Activated CD8-positive, alpha-beta T cell treated with anti-CD3 and anti-CD28 coated beads for 36 hours (primary cell): ENCODE data around the gene DNAJB5. TPM values are rescaled to one million over a fixed set of nuclear protein-coding genes. Genes with fewer than 3 reads are reported as not detected.

ENCODE experiments used
- ATAC-seq: fragments of 200-7000 bp; cut with Tn5 transposase; one replicate; pipeline ENCODE4 v1.10.0; 2021; ENCODE audit warnings: mild to moderate bottlenecking, moderate library complexity
- CTCF ChIA-PET: fragments of 350-600 bp; sonication (Branson Sonifier 250); formaldehyde crosslinking; loops from one replicate; lab custom pipeline; 2021; ENCODE audit warnings: antibody characterized with exemption; lab: Charles Lee
- POLR2A ChIA-PET: fragments of 350-600 bp; sonication (Branson Sonifier 250); formaldehyde crosslinking; loops from one replicate; lab custom pipeline; 2021; ENCODE audit warnings: antibody characterized with exemption; lab: Charles Lee
- DNase-seq: peaks from one replicate; pipeline ENCODE4 v3.0.0-alpha.2; 2020
- H3K27ac Mint-ChIP-seq: one replicate; pipeline ENCODE4 v1.8.0; 2021; ENCODE audit warnings: mild to moderate bottlenecking, mixed read lengths
- H3K27me3 Mint-ChIP-seq: one replicate; pipeline ENCODE4 v1.8.0; 2021; ENCODE audit warnings: mixed read lengths
- H3K36me3 Mint-ChIP-seq: one replicate; pipeline ENCODE4 v1.8.0; 2021; ENCODE audit warnings: low read depth, mixed read lengths
- H3K4me1 Mint-ChIP-seq: one replicate; pipeline ENCODE4 v1.8.0; 2021; ENCODE audit warnings: low read depth, mixed read lengths
- H3K4me3 Mint-ChIP-seq: one replicate; pipeline ENCODE4 v1.8.0; 2021; ENCODE audit warnings: mild to moderate bottlenecking, moderate library complexity, mixed read lengths
- H3K9me3 Mint-ChIP-seq: one replicate; pipeline ENCODE4 v1.8.0; 2021; ENCODE audit warnings: mixed read lengths
- CTCF ChIP-seq: fragments of 200-600 bp; IDR thresholded peaks from one replicate; pipeline ENCODE4 v1.8.0; 2022; ENCODE audit warnings: antibody characterized with exemption, mild to moderate bottlenecking
- intact Hi-C: fragments of 100-400 bp; cut with micrococcal nuclease; formaldehyde crosslinking; loops from one replicate; pipeline ENCODE4 v1.10.0; 2022
- total RNA-seq, 2 experiments: library from RNA; stranded (reverse); gene quantifications; one replicate each; pipeline ENCODE4 v1.2.3, GENCODE V29; 2021

The DNAJB5 gene
- total RNA-seq, 2 experiments from 2014 or later = 14.6 to 16.4 TPM

GRCh38 chr9:35033101-35033500 lies 43.6 kb downstream of the DNAJB5 start:
- no peak for TF ChIP-seq CTCF
- ChIA-PET CTCF (interaction anchor here (0.6 to 1.9 kb wide), 5 partner anchors 9 to 206 kb away, joined by 3 to 11 read pairs (median 4); a partner anchor contains a TSS), POLR2A (interaction anchor here (0.7 kb wide), 1 partner anchor 18 kb away, joined by 3 read pairs; no protein-coding TSS in a partner anchor)
- intact Hi-C loops = no loop called here
- Mint-ChIP-seq H3K4me1 (peaks cover 4% of the 10 kb centered on the region), H3K36me3 (peaks cover 6% of the 10 kb centered on the region), H3K27ac (no peak overlapping the region), H3K9me3 (no peaks in the 10 kb centered on the region), H3K27me3 (no peaks in the 10 kb centered on the region), H3K4me3 (no peak overlapping the region)
- ATAC-seq (no peak), DNase-seq (no peak)

GRCh38 chr9:35035851-35036701 lies 46.5 kb downstream of the DNAJB5 start:
- Mint-ChIP-seq H3K4me1 (peaks cover 4% of the 10 kb centered on the region), H3K27me3 (no peaks in the 10 kb centered on the region), H3K36me3 (peaks cover 6% of the 10 kb centered on the region), H3K27ac (peak overlapping the region; percentile 52), H3K4me3 (peak overlapping the region; percentile 47), H3K9me3 (no peaks in the 10 kb centered on the region)
- intact Hi-C loops = no loop called here
- TF ChIP-seq CTCF = no peak
- DNase-seq = peak; percentile 64
- ChIA-PET CTCF (interaction anchor here (1.0 to 2.0 kb wide), 3 partner anchors 15 to 136 kb away, joined by 5 to 9 read pairs (median 7); no protein-coding TSS in a partner anchor), POLR2A (interaction anchor here (0.7 to 1.7 kb wide), 3 partner anchors 11 to 136 kb away, joined by 3 to 8 read pairs (median 4); no protein-coding TSS in a partner anchor)
- peak; percentile 91 for ATAC-seq

- no peak overlapping the region for H3K4me3 Mint-ChIP-seq
- H3K4me1 Mint-ChIP-seq = no peaks in the 10 kb centered on the region
- no peak for ATAC-seq
- H3K27ac Mint-ChIP-seq = no peak overlapping the region
- CTCF ChIA-PET = interaction anchor here (1.0 to 3.3 kb wide), 3 partner anchors 9 to 143 kb away, joined by 3 to 21 read pairs (median 7); no protein-coding TSS in a partner anchor
- H3K36me3 Mint-ChIP-seq = peaks cover 8% of the 10 kb centered on the region
- TF ChIP-seq CTCF = no peak
- no peak for DNase-seq
- no peaks in the 10 kb centered on the region for H3K9me3 Mint-ChIP-seq
- intact Hi-C loops = no loop called here
- no peaks in the 10 kb centered on the region for H3K27me3 Mint-ChIP-seq
- POLR2A ChIA-PET = interaction anchor here (1.0 to 2.6 kb wide), 3 partner anchors 21 to 37 kb away, joined by 4 to 9 read pairs (median 5); partner anchors contain the start of gene FANCG
Measured at GRCh38 chr9:35042081-35042604, 52.6 kb downstream of the DNAJB5 start.

GRCh38 chr9:35042891-35043545 lies 53.5 kb downstream of the DNAJB5 start:
- ATAC-seq = no peak
- intact Hi-C loops = no loop called here
- H3K4me3 Mint-ChIP-seq = no peak overlapping the region
- TF ChIP-seq CTCF = no peak
- no peak for DNase-seq
- ChIA-PET POLR2A (interaction anchor here (1.0 to 2.6 kb wide), 3 partner anchors 15 to 25 kb away, joined by 3 to 9 read pairs (median 4); no protein-coding TSS in a partner anchor), CTCF (interaction anchor here (1.9 to 3.3 kb wide), 2 partner anchors 9 to 16 kb away, joined by 5 to 21 read pairs; no protein-coding TSS in a partner anchor)
- peaks cover 6% of the 10 kb centered on the region for H3K36me3 Mint-ChIP-seq
- H3K27ac Mint-ChIP-seq = no peak overlapping the region
- H3K4me1 Mint-ChIP-seq = no peaks in the 10 kb centered on the region
- H3K27me3 Mint-ChIP-seq = no peaks in the 10 kb centered on the region
- no peaks in the 10 kb centered on the region for H3K9me3 Mint-ChIP-seq
